AML-193 (cell line): ENCODE measurements around the gene WNT6.
A peak's percentile ranks its signal among the peaks of the same experiment; 100 is the strongest.

Source experiments
- DNase-seq, 2 experiments: peaks; one replicate each; lab custom pipeline; 2025; lab: John Stamatoyannopoulos, UW

Gene WNT6

DNA sequence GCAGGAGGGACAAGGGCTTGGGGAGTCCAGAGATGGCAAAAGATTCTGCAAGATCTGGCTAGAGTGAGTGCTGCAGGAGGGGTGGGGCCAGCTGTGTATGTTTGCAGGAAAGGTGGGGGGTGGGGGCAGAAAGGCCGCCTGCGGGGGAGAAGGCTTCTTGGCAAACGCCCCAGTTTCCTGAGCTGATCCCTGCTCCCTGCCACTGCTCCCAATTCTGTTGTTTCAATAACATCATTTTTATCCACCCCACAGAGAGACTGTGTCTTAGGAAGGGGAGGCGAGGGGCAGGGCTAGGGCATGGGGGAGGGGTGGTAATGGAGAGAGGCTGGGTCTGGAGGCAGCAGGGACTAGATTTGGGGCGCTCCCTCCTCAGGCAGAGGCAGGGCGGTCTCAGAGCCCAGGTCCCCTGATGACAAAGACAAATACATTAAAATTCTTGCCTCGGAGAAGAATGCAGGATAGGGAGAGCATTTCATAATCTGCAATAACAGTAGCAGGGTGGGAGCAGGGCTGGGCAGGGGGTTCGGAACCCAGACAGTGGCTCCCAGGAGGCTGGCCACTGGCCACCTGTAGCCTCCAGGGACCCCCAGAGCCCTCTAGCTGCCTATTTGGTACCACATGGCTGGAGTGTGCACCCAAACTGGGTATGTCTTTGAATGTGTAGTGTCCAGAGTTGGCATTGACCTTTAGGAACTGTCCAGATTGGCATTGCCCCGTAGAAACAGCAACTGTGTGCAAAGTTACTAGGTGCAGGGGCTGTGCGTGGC lies 2.1 kb upstream of the WNT6 start:
- DNase-seq = no peak

DNA sequence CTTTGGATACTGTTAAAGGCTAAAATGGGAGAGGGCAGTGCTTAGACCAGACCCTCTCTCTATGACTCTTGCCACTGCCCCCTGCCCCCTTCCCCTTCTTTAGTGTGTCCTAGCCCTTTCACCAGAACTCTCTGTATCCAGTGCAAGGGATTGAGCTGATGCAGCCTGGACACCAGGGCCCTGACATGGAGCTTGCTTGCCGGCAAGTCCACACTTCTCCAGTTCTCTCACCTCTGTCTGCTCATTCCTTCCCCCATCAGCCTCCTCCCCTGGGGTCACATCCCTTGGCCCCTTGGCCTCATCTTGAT lies 1.5 kb upstream of the WNT6 start:
- DNase-seq = no peak

DNA sequence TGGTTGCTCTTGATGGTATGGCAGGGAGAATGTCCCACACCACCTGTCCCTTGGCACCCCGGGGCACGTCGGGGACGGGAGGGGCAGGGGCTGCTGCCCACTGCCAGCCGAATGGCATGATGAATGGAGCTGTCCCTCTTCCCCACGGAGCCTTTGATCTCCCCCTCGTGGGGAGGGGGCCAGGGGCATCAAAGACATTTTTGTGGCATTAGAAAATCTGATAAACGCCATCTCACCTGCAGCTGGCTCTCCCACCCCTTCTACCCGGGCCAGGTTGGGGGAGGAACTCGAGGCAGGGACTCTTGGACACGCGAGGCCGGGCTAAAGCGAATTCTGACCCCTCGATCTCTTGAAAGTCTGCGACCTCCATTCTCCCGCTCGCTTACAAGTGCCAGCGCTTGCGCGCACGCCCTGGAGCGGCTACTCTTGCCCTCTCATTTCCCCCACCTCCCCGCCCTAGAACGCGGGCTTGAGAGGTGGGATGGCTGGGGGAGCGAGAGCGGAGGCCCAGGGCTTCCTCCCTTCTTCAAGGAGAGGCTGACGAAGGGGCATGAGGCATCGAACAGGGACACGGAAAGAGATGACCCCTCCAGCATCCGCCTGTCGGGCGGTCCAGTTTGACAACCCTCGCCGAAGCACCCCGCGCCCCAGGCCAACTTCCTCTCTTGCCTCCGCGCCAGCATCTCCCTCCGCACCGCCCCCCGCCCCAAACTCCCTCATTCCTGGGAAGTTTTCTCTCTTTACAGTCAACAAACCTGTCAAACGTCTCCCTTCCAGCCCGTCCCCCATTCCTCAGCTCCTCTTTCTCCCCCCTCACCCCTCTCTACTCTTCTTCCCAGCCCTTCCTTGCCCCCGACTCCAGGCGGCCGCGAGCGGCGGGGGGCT lies 692 bp upstream of the WNT6 start:
- DNase-seq = no peak

DNA sequence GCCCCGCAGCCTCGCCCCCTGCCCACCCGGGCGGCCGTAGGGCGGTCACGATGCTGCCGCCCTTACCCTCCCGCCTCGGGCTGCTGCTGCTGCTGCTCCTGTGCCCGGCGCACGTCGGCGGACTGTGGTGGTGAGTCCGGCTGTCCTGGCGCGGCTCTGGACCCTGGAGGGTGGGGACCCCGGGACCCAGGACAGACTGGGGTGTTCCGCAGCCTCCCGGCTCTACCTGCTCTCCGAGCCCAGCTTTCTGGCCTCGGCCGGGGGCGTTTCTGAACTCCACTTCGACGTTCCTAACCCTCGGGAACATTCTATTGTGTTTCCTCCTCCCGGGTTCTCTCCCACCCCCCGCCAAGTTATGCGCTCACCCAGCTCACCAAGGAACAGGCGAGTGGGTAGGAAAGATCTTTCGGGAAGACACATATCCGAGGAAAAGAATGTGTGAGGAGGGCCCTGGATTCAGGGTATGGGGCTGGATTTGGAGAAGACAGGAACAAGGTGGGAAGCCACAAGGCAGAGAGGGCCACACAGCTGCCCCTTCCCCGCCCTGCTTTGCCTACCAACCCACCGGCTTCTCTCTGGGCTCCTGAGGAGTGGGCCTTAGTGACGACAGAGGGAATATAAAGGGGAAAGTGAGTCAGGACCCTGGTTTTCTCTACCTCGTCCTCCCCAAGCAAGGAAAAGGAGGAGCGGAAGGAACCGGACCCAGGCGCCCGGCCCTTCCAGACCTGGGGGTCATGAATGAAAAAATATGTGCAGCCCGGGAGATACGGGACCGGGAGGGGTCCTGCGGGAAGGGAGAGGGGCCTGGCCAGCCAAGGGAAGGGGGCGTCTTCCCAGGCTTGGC lies 605 bp downstream of the WNT6 start:
- DNase-seq = no peak

DNA sequence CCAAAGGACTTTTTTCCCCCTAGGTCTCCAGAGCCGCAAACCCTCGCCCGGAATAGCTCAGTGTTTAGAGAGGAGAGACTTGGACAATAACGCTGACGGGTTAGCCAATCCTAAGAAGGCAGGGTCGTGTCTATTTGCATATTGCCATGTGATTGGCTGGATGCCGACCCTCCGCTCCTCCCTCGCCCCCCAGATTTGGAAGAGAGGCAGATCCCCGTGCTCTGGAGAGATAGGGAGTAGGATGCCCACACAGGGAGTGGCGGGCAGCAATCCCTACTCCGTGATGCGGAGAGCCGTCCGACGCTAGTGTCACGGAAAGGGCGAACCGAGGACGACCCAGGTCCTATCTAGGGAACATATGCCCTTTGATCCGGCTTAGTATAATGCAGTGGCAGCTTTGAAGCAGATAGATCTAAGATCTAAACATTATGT lies 1.4 kb downstream of the WNT6 start:
- peak in 1 of 2 experiments; percentile 13 for DNase-seq

DNA sequence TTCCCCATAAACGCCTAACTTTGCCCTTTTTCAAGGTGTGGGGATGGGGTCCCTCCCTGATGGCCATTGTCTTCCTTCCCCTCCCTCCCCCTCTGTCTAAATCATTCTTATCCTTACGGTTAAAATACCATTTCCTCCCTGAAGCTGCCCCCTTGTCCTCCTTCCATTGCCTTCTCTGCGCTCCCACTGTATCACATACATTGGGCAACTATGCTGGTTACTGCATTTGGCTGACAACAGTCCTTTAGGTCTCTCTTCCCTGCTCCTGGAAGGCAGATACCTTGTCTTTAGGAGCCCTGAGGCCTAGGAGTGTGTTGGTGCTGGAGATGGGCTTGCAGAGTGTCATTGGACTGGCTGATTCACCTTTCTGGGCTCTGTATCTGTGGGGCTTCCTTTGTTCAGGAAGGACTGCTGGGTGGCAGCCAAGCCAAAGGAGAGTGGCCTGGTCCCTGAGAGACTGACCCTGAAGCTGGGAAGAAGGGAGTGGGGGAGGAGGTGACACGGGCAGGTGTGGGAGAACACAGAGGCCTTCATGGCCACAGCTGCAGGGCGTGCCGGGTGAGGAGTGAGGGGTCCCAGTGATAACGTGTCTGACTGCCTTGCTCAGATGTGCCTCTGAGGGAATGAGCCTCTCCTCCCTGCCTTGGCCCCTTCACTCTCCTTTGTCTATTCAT lies 2.2 kb downstream of the WNT6 start:
- no peak for DNase-seq

DNA sequence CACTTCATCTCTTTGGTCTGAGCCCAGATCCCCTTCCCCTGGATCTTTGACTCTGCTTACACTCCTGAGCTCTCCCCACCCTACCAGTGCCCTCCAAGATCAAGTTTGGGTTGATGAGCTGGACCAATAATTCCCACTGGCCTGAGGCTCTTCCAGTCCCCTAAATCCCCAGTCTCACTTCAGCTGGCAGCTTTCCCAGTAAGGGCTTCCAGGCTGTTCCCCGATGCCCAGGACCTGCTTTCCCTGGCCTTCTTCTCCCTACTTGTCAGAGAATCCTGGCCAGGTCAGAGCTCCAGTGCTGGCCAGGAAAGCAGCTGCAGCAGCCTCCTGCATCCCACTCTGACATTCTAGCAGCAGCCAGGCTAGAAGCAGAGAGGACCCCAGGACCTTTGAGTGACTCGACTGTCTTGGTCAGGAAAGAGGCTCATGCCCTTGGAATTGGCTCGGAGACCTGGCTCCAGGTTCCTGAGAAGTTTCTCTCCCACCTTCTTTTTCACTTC lies 3.5 kb downstream of the WNT6 start:
- no peak for DNase-seq

DNA sequence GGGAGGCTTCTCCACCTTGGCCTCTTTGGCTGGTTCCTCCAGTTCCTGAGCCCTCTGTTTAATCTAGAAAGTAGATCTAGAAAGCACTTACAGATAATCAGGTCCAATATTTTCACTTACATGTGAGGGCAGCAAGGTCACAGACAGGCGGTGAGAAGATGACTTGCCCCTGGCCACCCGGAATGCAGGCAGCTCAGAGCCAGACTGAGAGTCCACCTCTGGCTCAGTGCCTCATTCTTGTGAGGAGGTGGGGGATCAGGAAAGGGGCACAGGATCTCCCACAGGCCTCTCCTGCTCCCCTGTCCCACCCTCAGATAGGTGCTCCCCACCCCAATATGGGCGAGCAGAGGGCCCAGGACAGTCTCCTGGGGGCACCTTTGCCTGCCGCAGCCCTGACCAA lies 5.8 kb downstream of the WNT6 start:
- no peak for DNase-seq

DNA sequence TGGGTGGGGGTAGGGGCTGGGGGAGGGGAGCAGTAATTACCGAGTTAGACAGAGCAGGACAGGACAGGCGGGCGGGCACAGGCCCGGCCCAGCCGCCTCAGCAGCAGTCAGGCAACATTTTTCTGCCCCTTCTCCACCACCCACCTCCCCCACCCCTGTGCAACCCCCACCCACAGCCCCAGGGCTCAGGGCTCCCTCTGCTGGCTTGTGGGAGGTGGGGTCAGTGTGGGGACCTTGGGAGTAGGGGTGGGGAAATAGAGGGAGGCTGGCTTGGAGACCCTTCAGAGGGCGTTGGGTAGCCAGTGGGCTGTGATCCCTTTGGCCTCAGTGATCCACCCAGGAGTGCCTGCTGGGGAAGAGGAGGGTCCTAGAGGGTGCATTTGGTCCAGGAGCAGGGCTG lies 6.4 kb downstream of the WNT6 start:
- DNase-seq = no peak

DNA sequence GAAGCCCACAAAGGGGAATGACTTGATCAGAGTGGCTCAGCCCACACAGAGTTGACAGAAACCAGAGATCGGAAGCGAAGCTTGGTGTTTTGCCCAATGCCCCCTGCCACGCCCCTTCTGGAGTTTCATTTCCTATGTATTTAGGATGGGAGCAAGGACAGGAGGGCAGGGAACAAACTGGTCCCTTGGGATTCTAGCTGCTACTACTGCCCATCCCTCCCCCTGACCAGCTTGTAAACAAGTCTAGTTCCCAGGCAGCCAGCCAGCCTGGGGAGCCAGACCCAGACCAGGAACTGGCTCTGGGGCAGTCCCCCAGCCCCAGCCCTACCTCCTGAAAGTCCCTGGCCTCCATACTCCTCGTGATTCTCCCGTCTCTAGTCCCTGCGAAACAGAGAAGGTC lies 8.3 kb downstream of the WNT6 start:
- no peak for DNase-seq

DNA sequence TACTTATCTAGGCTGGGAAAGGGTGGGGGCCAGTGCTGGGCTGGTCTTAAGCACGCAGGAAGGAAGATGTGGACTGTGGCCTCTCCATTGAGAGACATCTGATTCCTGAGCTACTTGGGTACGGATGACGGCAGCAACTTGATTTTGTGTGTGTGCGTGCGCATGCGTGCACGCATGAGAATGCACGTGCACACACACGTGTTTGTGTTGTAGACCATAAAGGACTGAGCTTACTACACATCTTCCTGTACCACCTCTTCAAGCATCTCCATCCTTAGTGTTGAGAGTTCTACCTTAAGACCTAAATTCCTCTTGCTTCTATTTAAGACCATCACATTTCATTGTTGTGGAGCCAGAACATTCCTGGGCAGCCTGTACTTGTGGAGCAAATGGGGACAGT lies 9.5 kb downstream of the WNT6 start:
- DNase-seq = no peak

DNA sequence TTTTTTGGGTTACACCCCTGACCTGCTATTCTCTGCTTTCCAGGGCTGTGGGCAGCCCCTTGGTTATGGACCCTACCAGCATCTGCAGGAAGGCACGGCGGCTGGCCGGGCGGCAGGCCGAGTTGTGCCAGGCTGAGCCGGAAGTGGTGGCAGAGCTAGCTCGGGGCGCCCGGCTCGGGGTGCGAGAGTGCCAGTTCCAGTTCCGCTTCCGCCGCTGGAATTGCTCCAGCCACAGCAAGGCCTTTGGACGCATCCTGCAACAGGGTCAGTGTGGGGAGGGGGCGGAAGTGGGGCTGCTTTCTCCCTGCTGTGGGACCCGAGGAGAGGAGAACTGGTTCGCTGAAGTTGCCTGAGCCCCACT lies 11.4 kb downstream of the WNT6 start:
- DNase-seq = peak; percentile 81 to 86

DNA sequence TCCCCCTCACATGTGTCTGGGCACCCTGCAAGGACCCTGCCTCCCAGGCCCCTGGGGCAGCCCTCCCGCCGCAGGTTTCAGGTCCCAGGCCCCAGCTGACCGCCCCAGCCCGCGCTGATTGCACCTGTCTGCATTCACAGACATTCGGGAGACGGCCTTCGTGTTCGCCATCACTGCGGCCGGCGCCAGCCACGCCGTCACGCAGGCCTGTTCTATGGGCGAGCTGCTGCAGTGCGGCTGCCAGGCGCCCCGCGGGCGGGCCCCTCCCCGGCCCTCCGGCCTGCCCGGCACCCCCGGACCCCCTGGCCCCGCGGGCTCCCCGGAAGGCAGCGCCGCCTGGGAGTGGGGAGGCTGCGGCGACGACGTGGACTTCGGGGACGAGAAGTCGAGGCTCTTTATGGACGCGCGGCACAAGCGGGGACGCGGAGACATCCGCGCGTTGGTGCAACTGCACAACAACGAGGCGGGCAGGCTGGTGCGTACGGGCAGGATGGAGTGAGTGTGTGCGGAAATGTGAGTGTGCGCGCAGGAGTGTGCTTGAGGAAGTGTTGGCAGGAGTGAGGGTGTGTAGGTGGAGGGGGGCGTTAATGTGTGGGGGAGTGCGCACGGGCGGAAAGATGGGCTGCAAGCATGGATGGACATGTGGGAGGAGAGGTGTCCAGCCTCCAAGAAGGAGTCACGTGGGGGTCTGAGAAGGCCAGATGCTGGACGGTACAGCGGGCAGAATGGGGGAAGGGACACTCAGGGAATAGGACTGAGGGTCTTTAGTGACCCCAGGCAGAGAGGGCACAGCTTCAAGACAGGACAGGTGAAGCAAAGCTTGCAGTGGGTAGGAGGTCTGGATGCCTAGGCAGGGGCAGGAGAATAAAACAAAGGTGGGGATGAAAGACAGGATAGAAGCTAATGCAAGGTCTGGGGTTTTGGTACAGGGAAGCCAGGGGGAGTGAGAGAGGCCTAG lies 12.0 kb downstream of the WNT6 start:
- no peak for DNase-seq

DNA sequence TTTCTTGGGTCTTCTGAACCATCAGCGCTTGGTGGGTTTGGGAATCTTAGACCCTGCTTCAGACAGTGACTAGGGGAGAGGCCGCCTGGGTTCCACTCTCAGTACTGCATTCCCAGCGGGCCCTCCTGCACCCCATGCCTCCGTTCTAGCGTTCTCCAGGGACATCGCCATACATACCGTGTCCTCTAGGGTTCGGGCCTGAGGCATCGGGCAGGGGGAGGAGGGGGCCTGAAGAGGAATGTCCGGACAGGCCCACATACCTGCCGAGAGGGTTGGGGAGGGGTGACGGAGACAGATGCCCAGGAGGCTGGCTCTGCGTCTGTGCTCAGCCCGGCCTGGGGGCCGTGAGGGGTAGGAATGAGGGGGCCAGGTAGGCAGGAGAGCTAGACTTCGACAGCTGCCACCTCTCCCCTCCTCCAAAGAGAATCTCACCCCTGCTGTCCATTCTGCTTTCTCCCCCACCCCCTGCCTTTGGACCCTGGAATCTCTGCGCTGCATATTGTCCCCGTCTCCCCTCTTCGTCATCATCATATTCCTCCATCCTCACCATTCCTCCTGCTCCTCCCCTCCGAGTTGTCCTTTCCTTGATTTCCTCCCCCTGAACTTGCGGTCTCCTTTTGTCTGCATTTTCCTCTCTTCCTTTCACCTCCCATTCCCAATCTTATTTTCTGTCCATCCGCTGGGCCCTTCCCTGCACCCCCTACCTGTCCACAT lies 13.2 kb downstream of the WNT6 start:
- no peak for DNase-seq

DNA sequence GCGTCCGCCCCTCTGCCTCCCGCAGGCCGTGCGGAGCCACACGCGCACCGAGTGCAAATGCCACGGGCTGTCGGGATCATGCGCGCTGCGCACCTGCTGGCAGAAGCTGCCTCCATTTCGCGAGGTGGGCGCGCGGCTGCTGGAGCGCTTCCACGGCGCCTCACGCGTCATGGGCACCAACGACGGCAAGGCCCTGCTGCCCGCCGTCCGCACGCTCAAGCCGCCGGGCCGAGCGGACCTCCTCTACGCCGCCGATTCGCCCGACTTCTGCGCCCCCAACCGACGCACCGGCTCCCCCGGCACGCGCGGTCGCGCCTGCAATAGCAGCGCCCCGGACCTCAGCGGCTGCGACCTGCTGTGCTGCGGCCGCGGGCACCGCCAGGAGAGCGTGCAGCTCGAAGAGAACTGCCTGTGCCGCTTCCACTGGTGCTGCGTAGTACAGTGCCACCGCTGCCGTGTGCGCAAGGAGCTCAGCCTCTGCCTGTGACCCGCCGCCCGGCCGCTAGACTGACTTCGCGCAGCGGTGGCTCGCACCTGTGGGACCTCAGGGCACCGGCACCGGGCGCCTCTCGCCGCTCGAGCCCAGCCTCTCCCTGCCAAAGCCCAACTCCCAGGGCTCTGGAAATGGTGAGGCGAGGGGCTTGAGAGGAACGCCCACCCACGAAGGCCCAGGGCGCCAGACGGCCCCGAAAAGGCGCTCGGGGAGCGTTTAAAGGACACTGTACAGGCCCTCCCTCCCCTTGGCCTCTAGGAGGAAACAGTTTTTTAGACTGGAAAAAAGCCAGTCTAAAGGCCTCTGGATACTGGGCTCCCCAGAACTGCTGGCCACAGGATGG lies 14.0 kb downstream of the WNT6 start:
- DNase-seq = no peak

DNA sequence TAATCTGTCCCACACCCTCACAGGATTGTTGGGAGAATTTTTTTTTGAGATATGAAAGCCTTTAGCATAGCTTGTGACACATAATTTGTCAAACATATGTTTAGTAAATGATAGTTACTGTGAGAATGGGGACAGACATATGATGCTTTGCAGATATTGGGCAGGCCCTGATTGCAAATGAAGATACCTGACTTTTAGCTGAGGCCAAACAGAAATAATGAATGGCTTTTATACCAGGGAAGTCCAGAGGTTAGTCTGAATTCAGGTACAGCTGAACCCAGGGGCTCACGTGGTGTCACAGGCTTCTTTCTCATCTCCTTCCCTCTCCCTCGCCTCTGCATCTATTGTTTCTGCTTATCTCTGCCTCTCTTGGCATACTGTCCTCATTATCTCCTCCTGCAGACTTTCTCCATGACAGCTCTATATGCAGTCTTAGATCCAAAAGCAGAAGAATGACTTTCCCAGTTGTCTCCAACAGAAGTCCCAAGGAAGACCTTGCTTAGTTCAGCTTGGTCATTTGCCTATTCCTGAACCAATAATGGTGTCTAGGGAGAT lies 16.2 kb downstream of the WNT6 start:
- no peak for DNase-seq

DNA sequence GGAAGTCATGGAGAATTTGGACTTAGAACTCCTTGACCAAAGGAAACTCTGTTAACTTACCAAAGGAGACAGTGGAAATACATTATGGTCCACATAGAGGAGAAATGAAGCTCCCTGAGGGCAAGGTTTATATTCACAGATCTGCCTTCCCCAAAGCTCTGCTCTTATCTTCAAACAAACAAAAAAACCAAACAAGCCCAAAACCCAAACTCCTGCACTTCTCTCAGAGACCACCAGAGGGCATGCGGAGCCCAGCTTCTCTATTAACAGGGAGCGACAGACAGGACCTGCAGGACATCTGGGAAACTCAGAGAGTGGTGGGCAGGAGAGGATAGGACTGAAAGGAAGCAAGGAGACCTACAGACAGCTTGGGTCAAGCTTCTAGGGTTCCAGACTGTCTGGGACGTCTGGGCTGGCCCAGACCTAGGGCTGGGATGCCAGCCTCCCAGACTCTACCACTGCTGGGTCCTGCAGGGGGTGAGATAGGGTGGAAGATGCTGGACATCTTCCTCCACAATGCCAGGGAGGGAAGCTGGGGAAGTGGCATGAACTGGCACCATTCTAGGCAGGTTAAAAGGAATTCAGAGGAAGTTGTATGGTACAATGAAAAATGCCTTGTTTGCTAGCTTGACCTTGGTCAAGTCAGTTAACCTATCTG lies 17.1 kb downstream of the WNT6 start:
- DNase-seq = peak; percentile 41 to 66

DNA sequence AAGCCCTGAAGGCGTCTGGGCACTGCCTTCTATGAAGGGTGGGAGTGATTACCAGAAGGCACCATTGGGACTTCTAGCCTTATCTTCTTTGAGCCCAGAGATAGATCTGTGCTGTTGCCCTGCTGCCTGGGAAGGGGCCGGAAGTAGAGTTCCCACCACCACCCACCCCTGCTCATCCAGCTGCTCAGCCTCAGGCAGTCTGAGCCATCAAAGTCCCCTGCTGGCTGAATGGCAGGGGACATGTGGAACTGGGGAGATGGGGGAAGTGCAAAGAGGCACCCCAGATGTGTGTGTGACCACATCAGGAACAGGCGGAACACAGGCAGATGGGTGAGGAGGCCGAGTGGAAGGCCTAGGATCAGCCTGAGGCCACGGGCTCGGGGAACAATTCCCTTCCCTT lies 17.7 kb downstream of the WNT6 start:
- no peak for DNase-seq
